MM.1S (cell line): Measurements from ENCODE around the gene APBA1.

Experiments
- CTCF ChIP-seq: fragments of 300-600 bp; sonication (generic); IDR thresholded peaks from 2 replicates; pipeline ENCODE4 v1.5.1; 2016; ENCODE audit warnings: antibody characterized with exemption, low read length, mixed read lengths
- EZH2 ChIP-seq: fragments of 300-600 bp; sonication (generic); optimal IDR thresholded peaks from 2 replicates; pipeline ENCODE3; 2017; ENCODE audit warnings: low read depth, mild to moderate bottlenecking, antibody characterized with exemption, low read length, mixed read lengths
- EZH2phosphoT487 ChIP-seq: fragments of 300-600 bp; sonication (generic); IDR thresholded peaks from 2 replicates; pipeline ENCODE4 v1.6.1; 2018; ENCODE audit warnings: antibody characterized with exemption, low read length

GRCh38 chr9:69380301-69380700 lies 291.9 kb downstream of the APBA1 start:
- TF ChIP-seq CTCF, result no peak
- no peak for TF ChIP-seq EZH2phosphoT487
- TF ChIP-seq EZH2, result no peak
